ENCODE data around the gene SERGEF.

The SERGEF gene

DNA sequence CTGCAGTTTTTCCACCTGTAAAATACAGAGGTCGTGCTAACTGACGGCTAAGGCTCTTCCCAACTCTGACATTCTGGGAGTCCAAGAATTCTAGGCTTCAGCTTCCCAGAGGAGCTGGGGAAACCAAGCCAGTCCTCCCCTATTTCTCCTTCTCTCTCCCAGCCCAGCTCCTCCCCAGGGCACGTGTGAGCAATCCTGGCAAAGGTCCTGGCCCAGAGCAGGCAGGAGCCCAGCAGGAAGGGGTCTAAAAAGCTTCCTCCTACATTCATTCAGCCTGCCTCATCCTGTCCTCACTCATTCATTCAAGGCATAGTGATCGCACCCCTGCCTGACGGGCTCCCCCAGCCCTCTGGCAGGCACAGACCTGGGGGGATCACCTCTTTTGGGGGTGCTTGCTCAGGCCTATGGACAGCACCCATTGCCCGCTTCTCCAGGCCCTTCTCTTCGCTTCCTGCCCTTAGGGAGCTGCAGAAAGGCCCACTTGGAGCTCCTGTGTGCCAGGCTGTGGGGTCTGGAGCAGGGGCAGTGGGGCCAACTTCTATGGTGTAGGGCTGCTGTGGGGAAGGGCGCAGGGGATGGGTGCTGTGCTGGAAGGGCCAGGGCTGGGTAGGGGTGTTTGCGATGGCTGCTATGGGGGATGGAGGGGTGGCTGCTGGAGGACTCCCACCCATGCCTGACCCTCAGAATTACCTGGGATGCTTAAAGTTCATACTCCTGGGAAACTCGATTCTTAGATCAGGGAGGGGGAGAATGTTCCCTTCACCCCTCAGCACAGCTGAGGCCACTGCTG is 268.5 kb downstream of the SERGEF start:
- DNase-seq = no peak

DNA sequence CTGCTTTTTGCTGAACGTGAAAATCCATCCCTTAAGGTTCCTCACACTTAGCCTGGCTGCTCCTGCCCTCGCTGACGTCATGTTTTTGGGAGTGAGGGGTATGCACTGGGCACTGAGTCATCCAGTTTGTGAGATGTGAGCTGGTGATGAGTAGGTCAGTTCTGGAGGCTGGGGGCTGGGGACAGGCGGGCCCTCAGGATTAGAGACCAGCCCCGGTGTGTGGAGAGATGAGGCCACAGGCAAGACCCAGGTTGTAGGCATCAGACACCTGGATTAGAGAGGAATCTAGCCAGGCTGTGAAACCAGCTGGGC is 269.1 kb downstream of the SERGEF start:
- no peak for DNase-seq

DNA sequence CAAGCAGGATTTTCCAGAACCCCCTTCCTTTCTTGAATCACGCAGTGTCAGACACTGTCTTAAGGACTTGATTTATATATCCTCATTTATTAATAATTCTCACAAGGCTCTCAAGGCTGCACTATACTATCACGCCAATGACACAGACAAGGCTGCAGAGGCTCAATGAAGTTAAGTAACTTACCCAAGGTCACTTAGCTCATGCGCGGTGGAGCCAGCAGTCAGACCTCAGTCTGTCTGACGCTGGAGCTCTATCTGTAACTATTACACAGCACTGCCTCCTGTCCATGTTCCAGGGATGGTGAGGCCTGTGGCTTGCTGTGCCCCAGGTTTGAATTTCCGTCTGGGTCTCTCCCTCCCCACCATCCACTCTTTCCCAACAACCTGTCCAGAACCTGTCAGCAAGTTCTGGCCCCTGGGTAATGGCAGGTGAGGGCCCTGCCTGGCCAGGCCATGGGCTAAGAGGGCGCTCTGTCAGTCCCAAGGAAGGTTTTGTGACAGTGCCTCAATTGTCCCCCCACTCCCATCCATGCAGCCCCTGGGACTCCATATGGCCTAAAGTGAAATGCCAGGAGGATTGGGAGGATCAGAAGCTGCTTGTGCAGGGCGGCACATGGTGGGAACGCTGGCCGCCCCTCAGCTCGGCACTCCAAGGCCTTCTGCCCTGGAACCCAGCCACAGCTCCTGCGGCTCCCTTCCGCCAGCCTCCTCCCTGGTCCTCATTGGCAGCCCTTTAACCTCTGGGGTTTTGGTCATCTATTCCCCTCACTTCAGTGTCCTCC is 269.6 kb downstream of the SERGEF start:
- DNase-seq = no peak

DNA sequence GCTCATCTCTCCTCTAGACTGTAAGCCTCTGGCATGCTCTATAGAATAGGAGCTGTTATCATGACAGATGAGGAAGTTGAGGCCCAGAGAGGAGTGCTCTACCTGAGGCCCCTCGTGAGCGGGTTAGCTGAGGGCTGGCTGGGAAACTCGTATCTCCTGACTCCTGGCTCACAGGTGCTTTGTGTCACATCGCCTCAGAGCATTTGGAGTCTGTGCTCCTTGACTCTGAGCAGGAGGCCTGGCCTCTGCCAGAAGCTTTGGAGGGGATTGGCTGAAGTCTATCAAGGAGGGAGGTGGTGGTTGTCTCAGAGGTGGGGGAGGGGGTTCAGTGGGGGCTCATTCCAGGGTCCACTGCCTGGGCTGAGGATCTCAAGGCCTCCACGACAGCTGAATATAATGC is 270.8 kb downstream of the SERGEF start:
- DNase-seq = no peak

DNA sequence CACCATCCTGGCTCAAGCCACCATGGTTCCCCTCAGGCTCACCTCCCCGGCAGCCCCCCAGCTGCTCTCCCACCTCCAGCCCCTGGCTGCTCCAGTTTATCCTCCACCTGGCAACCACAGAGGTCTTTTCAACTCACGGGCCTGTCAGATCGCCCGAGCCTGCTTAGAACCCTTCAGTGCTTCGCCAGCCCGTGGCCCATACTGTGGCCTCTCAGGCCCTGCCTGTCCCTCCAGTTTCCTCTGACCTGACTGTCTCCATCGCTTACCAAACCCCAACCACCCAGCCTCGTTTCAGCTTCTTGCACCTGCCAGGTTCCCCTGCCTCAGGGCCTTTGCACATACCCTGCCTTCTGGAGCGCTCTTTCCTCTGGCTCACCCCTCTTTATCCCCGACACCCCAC is 271.4 kb downstream of the SERGEF start:
- DNase-seq = no peak

DNA sequence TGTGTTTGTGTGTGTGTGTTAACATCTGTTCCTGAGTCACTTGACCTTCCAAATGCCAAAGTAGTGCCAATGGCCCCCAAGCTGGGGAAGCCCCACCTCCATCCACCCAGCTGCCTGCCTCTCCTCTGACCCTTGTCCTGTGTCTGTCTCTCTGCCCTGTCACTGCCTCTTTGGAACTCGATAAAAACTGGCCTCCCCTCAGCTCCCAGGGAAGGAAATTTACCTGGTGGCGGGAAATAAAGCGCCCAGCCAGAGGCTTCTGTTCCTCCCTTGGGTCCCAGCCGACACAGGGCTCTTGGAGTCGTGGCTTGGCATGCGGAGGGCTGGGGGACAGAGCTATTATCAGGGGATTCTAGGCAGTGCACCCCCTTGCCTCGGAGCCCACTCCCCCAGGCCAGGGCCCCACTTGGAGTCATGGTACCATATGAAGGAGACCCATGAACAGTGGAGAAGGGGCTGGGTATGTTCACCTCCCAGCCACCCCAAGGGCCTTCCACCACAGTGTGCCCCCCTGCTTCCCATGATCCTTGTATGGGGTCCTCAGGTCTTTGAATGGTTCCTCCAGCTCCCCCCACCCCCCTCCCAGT is 272.1 kb downstream of the SERGEF start:
- DNase-seq = no peak

DNA sequence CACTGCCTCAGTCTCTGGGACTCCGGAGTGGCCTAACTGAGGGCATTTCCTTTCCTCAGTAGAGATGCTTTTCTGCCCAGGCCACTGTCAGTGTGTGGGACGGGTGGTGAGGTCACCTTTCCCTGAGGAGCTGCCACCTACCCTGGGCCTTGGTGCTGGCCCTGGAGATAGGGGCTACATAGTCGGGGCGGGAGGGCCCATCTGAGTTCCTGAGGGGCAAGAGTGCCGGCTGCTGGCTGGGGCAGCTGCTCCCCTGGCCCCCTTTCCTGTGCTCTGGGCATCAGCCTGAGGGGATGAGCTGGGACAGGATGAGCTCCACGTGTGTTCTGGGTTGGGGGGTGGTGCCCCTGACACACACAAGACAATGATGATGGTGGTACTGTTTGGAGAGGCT is 272.9 kb downstream of the SERGEF start:
- DNase-seq = no peak

DNA sequence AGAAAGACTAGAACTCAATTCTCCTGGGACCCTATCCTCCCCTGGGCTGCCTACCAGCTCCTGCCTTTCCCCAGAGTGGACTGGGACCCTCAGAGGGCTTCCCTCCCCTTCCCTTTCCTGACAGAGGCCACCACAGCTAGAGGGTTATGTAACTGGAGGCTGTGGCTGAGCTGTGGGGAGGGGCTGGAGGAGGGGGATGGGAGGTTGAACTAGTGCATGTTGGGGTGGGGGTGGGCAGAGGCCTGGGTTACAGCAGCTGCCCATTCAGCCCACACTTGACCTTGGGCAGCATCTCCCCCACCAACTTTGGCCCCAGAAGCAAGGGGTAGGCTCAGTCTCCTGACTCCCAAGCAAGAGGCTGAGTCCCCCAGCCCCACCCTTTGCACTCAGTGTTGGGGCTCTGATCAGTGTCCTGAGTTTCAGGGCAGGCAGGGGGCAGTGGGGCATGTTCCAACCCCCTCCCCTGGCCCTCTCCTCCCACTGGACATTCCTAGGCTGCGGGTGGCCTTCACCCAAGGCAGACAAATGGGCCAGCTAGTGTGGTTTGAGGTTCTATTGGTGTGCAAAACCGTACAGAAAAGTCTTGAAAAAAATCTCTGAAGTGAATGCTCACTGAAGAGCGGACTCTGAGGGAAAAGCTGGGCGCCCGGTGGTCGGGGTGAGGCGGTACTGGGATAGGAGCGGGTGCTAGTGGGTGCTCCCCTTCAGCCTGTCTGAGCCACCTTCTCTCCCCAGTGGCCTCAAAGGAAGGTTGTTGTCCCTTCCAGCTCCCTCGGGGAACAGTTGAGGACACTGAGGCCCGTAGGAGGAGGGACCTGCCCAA is 274.5 kb downstream of the SERGEF start:
- no peak for DNase-seq

Data from activated T-cell treated with anti-CD3 and anti-CD28 coated beads for 4 hours (primary cell).